Endothelial cell of hepatic sinusoid (primary cell): Measurements from ENCODE around the gene RENBP.

ENCODE experiments used
- in situ Hi-C: cut with HindIII; loops from 2 replicates; pipeline ENCODE4 v1.10.0; 2017; ENCODE audit warnings: low sequenced_read_pairs

The RENBP gene

GRCh38 chrX:153971124-153971449, 26.6 kb upstream of the RENBP start:
- in situ Hi-C loops = no loop called here

- in situ Hi-C loops = no loop called here
Measured at GRCh38 chrX:153970357-153971123, 26.1 kb upstream of the RENBP start.

- in situ Hi-C loops = loop anchor here (5.0 kb wide), 1 partner anchor 68 kb away; the partner anchor contains the start of gene AVPR2
Measured at GRCh38 chrX:153969904-153970356, 25.5 kb upstream of the RENBP start.

GRCh38 chrX:153969125-153969903, 24.9 kb upstream of the RENBP start:
- in situ Hi-C loops = loop anchor here (5.0 kb wide), 1 partner anchor 67 kb away; the partner anchor contains the start of gene AVPR2

GRCh38 chrX:153968754-153969124, 24.3 kb upstream of the RENBP start:
- in situ Hi-C loops = loop anchor here (5.0 kb wide), 1 partner anchor 66 kb away; the partner anchor contains the start of gene AVPR2

GRCh38 chrX:153968255-153968654, 23.8 kb upstream of the RENBP start:
- in situ Hi-C loops = loop anchor here (5.0 kb wide), 1 partner anchor 66 kb away; the partner anchor contains the start of gene AVPR2

- in situ Hi-C loops = loop anchor here (5.0 kb wide), 1 partner anchor 65 kb away; the partner anchor contains the start of gene AVPR2
Measured at GRCh38 chrX:153967536-153968224, 23.2 kb upstream of the RENBP start.

- in situ Hi-C loops = loop anchor here (5.0 kb wide), 1 partner anchor 65 kb away; the partner anchor contains the start of gene AVPR2
Measured at GRCh38 chrX:153966841-153967535, 22.5 kb upstream of the RENBP start.

GRCh38 chrX:153966283-153966688, 21.8 kb upstream of the RENBP start:
- in situ Hi-C loops = loop anchor here (5.0 kb wide), 1 partner anchor 64 kb away; the partner anchor contains the start of gene AVPR2

- in situ Hi-C loops = loop anchor here (5.0 kb wide), 1 partner anchor 63 kb away; the partner anchor contains the start of gene AVPR2
Measured at GRCh38 chrX:153965406-153965805, 21.0 kb upstream of the RENBP start.

GRCh38 chrX:153964105-153964504, 19.7 kb upstream of the RENBP start:
- in situ Hi-C loops = no loop called here

- in situ Hi-C loops = no loop called here
Measured at GRCh38 chrX:153963546-153963945, 19.1 kb upstream of the RENBP start.

- in situ Hi-C loops = no loop called here
Measured at GRCh38 chrX:153961292-153961691, 16.8 kb upstream of the RENBP start.

- in situ Hi-C loops = no loop called here
Measured at GRCh38 chrX:153960786-153961185, 16.3 kb upstream of the RENBP start.

GRCh38 chrX:153960077-153960476, 15.6 kb upstream of the RENBP start:
- in situ Hi-C loops = no loop called here

GRCh38 chrX:153959649-153960048, 15.2 kb upstream of the RENBP start:
- in situ Hi-C loops = no loop called here

GRCh38 chrX:153958605-153959004, 14.2 kb upstream of the RENBP start:
- in situ Hi-C loops = no loop called here

- in situ Hi-C loops = no loop called here
Measured at GRCh38 chrX:153957224-153957623, 12.8 kb upstream of the RENBP start.

GRCh38 chrX:153956044-153956907, 11.8 kb upstream of the RENBP start:
- in situ Hi-C loops = no loop called here
